Measurements from ENCODE around the gene CCR6. TPM values are rescaled to one million over a fixed set of nuclear protein-coding genes. Genes with fewer than 3 reads are reported as not detected.
A peak's percentile ranks its signal among the peaks of the same experiment; 100 is the strongest.

Gene CCR6
- total and polyA plus RNA-seq, 10 of the 15 experiments (the other 5 are each of a cell fraction or from before 2014, with no cell fraction given): 2.2 to 7.6 (median 6.7) TPM

DNA sequence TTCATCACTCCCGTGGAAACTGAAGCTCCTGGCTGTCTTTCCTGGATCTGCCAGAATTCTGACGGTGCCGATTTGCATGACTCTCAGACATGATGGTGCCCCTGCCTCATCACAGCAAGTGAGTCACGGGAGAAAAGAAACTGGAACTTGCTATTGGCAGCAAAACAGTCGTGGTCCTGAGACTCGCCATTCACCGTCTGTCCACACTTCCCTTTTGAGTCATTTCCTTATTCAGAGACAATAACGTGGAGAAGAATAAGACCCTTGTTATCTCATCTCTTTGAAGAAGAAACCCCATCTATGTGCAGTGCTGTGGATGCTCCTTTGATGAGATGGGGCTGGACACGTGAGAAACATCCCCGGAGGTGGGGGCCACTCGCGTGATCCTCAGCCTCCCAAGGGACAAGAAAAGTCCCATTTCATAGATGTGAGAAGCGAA lies 30.6 kb downstream of the CCR6 start:
- H3K79me2 ChIP-seq (ENCODE audit: control insufficient read depth, insufficient read depth, low read length): no peaks in the 10 kb centered on the region
- ChIA-PET CTCF (interaction anchor here (0.9 to 5.1 kb wide), 5 partner anchors 12 to 164 kb away, joined by 3 to 35 read pairs (median 3); no protein-coding TSS in a partner anchor), RAD21 (ENCODE audit: unreplicated experiment) (interaction anchor here (0.6 to 3.3 kb wide), 9 partner anchors 12 to 164 kb away, joined by 3 to 22 read pairs (median 4); partner anchors contain the start of gene CCR6), POLR2A (interaction anchor here (0.9 to 3.6 kb wide), 3 partner anchors 12 to 60 kb away, joined by 3 to 22 read pairs (median 13); partner anchors contain the start of gene CCR6), SMC1A (ENCODE audit: uncharacterized antibody, unreplicated experiment) (interaction anchor here (0.6 to 3.7 kb wide), 8 partner anchors 24 to 193 kb away, joined by 3 to 36 read pairs (median 3); partner anchors contain the start of gene CCR6)
- H3K27ac ChIP-seq (ENCODE audit: control insufficient read depth, insufficient read depth): peak overlapping the region; percentile 70
- no peaks in the 10 kb centered on the region for H4K20me1 ChIP-seq (ENCODE audit: control insufficient read depth, insufficient read depth)
- peak overlapping the region; percentile 82 for H3K4me2 ChIP-seq (ENCODE audit: control insufficient read depth, insufficient read depth)
- ATAC-seq (peak; percentile 71), FAIRE-seq (peak; percentile 70), DNase-seq (ENCODE audit: low read depth, low spot score) (peak; percentile 78)
- H3K4me3 ChIP-seq: peak overlapping the region; percentile 54
- BruUV-seq (replicated peaks): no TSS peak
- in situ Hi-C loops (cut with MboI) (no loop called here), intact Hi-C loops (cut with micrococcal nuclease; ENCODE audit: unreplicated experiment) (loop anchor here (1.0 to 10.0 kb wide), 6 partner anchors 41 to 809 kb away; partner anchors contain the start of genes CEP43 and SFT2D1)
- H3K9ac ChIP-seq (ENCODE audit: control insufficient read depth, insufficient read depth, low read length): peak overlapping the region; percentile 42; the same call in 1 of the 2 replicates
- H3K27me3 ChIP-seq (replicated peaks in 1 of 2; ENCODE audit: control insufficient read depth in 2 of 2, insufficient read depth in 2 of 2, low read length in 1 of 2): no peaks in the 10 kb centered on the region; a peak in 1 of 4 replicates
- H3K4me1 ChIP-seq (ENCODE audit: control insufficient read depth, insufficient read depth, low read length): peaks cover 30% of the 10 kb centered on the region
- no peaks in the 10 kb centered on the region for H3K9me3 ChIP-seq (replicated peaks; ENCODE audit: control insufficient read depth, insufficient read depth, low read length)
- 0% methylated on average over 13 of the region's 13 CpGs for WGBS (ENCODE audit: insufficient coverage, insufficient replicate concordance, low lambda C conversion rate, missing lambda C conversion rate)
- H3K36me3 ChIP-seq (ENCODE audit: control insufficient read depth in 2 of 2, insufficient read depth in 2 of 2, low read length in 1 of 2): no peaks in the 10 kb centered on the region
- peak overlapping the region; percentile 74 for H2AFZ ChIP-seq (ENCODE audit: control insufficient read depth, low read depth, low read length)
- TF ChIP-seq DPF2 (IDR thresholded peaks at IDR 0.05): peak; percentile 81; the same call in 1 of the 2 replicates
- TF ChIP-seq IKZF2 (IDR thresholded peaks at IDR 0.05): peak; percentile 83 to 84
- 0 out of 4 replicates have a peak, but pooled peaks of 1 of the 2 experiments have one; percentile 9 for TF ChIP-seq CEBPB (IDR thresholded peaks at IDR 0.05; ENCODE audit: borderline replicate concordance in 1 of 2, low read depth in 2 of 2, low read length in 2 of 2)
- TF ChIP-seq ZZZ3 (IDR thresholded peaks at IDR 0.05; ENCODE audit: control insufficient read depth, insufficient read length, low read depth): no peak
- no peak for TF ChIP-seq NFXL1 (IDR thresholded peaks at IDR 0.05; ENCODE audit: borderline replicate concordance)
- TF ChIP-seq, protein P1, sequence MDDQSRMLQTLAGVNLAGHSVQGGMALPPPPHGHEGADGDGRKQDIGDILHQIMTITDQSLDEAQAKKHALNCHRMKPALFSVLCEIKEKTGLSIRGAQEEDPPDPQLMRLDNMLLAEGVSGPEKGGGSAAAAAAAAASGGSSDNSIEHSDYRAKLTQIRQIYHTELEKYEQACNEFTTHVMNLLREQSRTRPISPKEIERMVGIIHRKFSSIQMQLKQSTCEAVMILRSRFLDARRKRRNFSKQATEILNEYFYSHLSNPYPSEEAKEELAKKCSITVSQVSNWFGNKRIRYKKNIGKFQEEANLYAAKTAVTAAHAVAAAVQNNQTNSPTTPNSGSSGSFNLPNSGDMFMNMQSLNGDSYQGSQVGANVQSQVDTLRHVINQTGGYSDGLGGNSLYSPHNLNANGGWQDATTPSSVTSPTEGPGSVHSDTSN (IDR thresholded peaks at IDR 0.05; ENCODE audit: insufficient replicate concordance, low read depth, low read length): no peak
- peak; percentile 52; the same call in 1 of the 2 replicates for TF ChIP-seq FOXM1 (IDR thresholded peaks at IDR 0.05; ENCODE audit: low read depth, low read length)
- TF ChIP-seq SREBF1 (IDR thresholded peaks at IDR 0.05; ENCODE audit: low read length): no peak; the same call in 1 of the 2 replicates
- no peak for TF ChIP-seq NRF1 (conservative IDR thresholded peaks at IDR 0.05; ENCODE audit: low read depth, low read length)
- TF ChIP-seq SUPT20H (IDR thresholded peaks at IDR 0.05; ENCODE audit: borderline replicate concordance, control insufficient read depth, low read depth, low read length): no peak
- 0 out of 2 replicates have a peak, but pooled peaks have one; percentile 40 for TF ChIP-seq MXI1 (IDR thresholded peaks at IDR 0.05; ENCODE audit: low read depth, low read length)
- TF ChIP-seq CHD1 (IDR thresholded peaks at IDR 0.05; ENCODE audit: low read depth, low read length): no peak
- peak; percentile 98 for TF ChIP-seq IRF4 (IDR thresholded peaks at IDR 0.05; ENCODE audit: low read depth, low read length)
- peak; percentile 63; the same call in 1 of the 2 replicates for TF ChIP-seq ZNF217 (IDR thresholded peaks at IDR 0.05)
- TF ChIP-seq TAF1 (IDR thresholded peaks at IDR 0.05; ENCODE audit: borderline replicate concordance, low read depth, low read length): peak; percentile 56; the same call in 1 of the 2 replicates
- no peak for TF ChIP-seq RB1 (IDR thresholded peaks at IDR 0.05; ENCODE audit: borderline replicate concordance)
- no peak for TF ChIP-seq SMAD5 (IDR thresholded peaks at IDR 0.05; ENCODE audit: low read depth)
- TF ChIP-seq, protein P2, sequence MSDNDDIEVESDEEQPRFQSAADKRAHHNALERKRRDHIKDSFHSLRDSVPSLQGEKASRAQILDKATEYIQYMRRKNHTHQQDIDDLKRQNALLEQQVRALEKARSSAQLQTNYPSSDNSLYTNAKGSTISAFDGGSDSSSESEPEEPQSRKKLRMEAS (IDR thresholded peaks at IDR 0.05; ENCODE audit: low read depth, low read length): 0 out of 2 replicates have a peak, but pooled peaks have one; percentile 39
- TF ChIP-seq, protein P3, sequence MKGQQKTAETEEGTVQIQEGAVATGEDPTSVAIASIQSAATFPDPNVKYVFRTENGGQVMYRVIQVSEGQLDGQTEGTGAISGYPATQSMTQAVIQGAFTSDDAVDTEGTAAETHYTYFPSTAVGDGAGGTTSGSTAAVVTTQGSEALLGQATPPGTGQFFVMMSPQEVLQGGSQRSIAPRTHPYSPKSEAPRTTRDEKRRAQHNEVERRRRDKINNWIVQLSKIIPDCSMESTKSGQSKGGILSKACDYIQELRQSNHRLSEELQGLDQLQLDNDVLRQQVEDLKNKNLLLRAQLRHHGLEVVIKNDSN (IDR thresholded peaks at IDR 0.05; ENCODE audit: borderline replicate concordance, extremely low read length, insufficient read depth, low read depth, low read length): no peak

Measured in GM12878 (cell line).